Measurements from ENCODE around the gene AQP6.

The AQP6 gene, protein sequence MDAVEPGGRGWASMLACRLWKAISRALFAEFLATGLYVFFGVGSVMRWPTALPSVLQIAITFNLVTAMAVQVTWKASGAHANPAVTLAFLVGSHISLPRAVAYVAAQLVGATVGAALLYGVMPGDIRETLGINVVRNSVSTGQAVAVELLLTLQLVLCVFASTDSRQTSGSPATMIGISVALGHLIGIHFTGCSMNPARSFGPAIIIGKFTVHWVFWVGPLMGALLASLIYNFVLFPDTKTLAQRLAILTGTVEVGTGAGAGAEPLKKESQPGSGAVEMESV

DNA sequence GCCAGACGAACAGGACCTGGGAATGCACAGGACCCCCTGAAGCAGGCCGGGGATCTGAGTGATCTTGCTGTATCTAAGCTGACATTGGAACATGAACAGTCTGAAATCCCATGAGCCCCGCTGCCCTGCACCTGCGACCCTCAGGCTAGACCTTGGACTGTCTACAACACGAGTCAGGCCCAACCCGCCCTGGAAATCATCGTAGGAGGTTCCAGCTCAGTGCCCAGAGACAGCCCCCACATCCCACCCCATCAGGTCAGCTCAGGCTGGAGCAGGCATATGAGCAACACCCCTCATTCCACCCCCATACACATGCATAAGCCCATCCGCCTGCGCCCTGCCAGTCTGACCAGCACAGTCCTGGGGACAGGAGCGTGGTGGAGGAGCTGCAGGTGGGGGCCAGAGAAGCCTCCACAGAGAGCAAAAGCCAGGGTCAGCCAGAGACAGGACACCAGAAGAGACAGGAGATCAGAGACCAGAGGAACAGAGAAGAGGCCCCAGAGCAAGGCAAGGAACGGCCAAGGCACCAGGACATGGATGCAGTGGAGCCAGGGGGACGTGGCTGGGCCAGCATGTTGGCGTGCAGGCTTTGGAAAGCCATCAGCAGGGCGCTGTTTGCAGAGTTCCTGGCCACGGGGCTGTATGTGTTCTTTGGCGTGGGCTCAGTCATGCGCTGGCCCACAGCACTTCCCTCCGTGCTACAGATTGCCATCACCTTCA lies at the start of gene AQP6:
Gene AQP6, plus strand, starts transcription at position 307 of the 720 bp plus-strand sequence. Its CDS starts 227 bp downstream, at position 534.
- DNase-seq = no peak

DNA sequence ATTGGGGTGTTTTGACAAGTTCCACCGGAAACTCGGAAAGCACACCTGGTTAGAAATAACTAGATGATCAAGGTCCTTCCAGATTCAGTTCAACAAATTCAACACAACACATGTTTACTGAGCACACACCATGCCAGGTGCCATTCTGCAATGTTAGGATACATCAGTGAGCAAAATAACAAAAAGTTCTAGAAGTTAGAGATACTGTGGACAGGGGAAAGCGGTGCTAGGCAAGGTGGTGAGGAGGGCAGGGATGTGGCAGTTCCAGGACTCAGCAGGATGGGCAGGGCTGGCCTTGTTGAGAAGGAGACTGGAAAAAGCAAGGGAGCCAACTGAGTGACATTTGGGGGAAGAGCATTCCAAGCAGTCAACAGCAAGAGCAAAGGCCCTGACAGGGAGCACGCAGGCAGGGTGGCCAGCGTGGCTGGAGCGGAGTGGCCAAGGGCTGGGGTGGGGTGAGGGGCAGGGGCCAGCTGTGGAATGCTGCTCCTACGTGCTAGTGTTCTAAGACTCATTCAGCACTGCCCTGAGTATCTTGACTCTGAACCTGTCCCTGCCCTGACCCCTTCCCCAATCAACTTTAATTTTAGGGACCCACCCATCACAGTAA lies 49.6 kb upstream of the AQP6 start:
- DNase-seq = no peak

DNA sequence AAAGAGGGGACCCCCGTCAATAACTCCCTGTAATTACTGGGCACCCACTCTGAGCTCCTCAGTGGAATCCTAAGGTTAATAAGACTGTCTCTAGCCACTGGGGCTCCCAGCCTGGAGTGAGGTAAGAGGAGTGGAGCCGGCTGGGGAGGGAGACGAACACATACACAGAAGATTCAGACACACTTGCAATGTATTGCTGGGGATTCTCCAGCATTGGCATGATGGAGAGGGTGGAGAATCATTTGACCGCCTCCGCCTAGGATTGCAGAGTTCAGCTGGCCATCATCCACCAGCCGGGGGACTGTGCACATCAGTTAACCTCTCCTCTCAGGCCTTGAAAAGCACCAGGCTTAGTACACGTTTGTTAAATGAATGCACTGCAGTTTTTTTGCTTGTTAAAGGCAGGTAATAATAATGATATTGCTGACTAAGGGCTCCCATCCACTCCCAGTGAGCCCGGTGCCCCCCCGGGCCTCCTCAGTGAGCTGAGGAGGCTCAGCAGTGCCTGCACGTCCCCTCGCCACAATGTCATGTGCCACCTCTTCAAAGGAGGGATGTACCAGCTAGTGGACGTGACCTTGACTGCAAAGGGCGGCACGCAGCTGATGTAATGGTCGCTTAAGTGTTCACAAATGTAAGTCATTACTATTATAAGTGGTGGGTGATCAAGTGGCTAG lies 48.7 kb upstream of the AQP6 start:
- no peak for DNase-seq

DNA sequence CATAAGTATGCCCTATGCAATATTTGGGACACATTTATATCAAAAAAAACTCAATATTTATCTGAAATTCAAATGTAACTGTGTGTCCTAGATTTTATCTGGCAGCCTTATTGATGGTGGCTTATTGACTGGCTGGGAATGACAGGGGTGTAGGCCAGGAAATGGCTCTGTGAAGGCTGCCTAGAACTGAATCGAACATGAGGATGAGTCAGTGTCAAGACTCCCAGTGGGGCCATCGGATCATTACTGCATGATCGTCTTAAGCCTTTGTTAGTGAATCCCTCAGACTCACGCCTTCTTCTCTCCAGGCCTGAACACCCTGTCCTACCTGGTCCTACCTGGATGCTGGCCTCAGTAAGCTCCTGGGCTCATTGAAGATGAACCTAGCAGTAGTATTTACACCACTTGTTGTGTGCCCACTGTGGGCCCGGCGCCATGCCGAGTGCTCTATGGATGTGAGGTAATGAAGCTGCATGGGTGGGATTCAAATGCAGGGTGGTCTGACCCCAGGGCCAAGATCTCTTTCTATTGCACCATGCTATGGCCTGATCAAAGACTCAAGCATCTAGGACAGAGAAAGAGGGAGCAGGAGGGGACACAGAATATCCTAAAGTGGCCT lies 48.0 kb upstream of the AQP6 start:
- no peak for DNase-seq

DNA sequence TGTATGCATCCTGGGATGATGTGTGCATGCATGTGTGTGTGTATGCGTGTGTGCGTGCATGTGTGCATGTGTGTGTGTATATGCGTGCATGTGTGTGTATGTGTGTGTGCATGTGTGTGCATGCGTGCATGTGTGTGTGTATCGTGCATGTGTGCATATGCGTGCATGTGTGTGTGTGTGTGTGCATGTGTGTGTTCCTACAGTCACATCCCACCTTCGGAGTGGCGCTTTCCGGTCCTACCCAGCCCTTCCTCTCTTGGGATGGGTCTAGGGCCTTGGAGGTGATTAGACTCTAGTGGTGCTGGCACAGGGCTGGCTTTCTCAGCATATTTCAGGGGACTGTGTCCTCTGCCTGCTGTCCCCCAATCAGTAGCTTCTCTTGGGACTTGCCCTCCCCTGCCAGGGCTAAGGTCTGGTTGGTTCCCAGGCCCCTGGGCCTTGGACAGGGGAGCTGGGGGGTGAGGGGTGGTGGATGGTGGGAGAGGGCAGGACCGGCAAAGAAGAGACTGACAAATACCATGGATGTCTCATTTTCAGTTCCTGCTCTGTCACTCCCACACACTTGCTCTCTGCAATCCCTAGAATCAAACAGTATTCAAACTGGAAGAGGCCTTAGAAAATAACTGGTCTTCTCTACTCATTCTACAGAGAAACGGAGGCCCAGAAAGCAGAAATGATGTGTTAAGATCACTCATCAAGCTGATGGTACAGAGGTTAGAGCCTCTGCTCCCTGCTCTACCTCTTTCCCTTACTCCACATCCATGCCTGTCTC lies 47.1 kb upstream of the AQP6 start:
- no peak for DNase-seq

DNA sequence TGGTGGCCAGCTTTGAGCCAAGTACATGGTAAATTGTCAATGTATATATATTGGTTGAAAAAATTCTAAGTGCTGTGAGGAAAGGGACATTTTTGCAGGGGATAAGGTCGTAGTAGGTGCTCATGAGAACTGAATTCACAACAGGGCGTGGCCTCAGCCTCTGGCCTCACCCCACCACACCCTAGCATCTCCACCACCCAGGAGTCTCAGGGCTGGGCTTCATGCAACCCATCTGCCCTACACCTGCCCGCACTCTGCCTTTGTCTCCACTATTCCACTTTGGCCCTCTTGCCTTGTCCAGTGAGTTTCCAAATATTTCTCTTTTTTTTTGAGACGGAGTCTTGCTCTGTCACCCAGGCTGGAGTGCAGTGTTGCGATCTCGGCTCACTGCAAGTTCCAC lies 44.3 kb upstream of the AQP6 start:
- DNase-seq = no peak

DNA sequence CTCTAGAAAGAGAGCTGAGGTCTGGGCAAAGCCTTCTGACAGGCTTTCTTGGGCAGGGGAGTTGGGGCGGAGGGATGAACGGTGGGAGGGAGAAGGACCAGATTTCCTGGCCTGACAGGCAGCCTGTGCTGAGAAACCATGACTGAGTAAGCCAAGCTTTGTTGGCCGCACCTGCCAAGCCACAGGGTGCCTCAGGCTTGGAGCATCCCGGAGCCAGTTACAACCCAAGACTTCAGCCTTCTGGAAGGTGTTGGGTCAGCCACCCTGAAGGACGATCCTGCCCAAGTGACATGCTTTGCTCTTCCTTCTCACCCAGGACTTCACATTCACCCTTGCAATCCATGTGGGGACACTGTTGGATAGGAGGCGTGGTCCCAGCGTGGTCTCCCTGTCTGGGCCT lies 43.2 kb upstream of the AQP6 start:
- no peak for DNase-seq

DNA sequence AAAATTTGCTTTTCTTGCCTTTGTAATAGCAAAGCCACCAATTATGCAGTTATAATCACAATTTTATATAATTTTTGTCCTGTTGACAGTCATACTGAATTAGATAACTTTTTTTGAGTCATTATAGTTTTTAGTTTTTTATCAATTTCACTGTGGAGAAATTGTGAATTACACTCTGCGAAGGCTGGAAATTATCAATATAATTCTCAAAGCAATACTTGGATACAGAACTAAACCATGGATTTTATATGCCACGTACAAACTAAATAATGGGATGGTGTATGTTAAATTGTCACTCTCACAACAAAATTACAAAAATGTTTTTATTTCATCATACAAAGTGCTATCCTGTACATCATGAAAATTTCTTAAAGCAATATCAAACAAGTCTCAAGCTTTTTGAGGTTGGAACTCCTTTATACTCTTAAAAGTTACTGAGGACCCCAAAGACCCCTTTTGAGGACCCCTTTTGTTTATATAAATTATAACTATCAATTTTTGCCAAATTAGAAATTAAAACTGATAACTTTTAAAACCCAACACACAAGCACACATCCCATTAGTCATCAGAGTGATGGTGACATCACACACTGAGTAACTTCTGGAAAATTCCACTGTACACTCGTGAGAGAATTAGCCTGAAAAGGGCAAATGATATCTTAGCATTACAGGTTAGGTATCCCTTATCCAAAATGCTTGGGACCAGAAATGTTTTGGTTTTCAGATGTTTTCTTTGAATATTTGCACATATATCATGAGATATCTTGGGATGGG lies 42.0 kb upstream of the AQP6 start:
- DNase-seq = no peak

DNA sequence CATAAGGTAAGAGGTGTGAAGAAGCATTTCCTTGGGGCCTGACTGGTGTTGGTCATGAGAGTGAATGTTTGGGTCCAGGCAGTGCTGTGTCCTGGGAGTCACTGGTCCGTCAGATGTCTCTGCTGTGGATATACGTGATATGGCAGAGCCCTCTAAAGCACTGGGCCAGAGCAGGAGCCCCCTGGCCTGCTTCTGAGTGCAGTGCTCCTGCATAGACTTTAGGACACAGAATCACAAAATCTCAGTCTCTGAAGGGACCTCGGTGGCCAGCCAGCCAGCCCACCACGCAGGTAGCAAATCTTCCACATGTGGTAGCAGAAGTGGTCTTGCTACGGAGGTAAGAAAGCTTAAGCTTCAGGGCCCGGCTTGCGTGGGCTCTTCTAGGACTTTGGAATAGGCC lies 40.7 kb upstream of the AQP6 start:
- no peak for DNase-seq

DNA sequence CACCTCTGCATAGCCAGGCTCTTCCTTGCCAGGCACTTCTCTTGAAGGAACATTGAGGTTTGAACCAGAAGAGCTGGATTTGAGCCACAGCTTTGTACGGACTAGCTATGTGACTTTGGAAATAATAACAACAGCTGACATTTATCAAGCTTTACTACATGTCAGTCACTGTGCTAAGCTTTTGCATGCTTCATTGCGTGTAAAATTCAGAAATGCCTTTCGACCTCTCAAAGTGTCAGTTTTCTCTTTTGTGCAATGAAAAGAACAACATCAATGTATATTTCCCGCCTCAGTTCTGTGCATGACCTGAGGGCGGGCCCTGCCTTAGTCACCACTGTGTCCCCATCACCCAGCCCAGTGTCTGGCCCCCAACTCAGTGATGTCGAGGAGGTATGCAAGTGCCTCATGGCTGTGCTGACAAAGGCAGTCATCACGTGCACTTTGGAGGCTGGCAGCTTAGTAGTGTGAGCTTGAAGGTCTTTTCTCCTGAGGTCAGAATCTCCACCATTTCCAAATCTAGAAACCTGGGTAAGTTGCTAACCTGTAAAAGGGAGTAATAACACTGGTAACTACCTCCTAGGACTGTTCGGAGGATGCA lies 40.1 kb upstream of the AQP6 start:
- DNase-seq = no peak

DNA sequence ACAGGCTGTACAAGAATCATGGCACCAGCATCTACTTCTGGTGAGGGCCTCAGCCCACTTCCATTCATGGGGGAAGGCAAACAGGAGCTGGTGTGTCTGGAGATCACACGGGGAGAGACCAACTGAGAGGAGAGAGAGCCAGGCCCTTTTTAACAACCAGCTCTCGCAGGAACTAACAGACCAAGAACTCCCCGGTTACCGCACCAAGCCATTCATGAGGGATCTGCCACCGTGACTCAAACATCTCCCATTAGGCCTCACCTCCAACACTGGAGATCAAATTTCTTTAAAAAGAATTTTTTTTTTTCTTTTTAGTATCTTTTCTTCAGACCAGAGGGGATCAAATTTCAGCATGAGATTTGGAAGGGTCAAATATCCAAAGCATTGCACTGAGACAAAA lies 39.0 kb upstream of the AQP6 start:
- no peak for DNase-seq

DNA sequence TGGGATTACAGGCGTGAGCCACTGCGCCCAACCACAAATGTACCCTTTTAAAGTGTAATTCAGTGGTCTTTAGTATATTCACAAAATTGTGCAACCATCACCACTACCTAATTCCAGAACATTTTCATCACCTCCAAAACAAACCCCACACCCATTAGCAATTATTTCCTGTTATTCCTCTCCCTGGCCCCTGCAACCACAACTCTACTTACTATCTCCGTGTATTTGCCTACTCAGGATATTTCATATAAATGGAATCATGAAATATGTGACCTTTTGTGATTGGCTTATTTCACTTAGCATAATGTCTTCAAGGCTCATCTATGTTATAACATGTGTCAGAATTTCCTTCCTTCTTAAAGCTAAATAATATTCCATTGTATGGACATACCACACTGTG lies 38.2 kb upstream of the AQP6 start:
- no peak for DNase-seq

DNA sequence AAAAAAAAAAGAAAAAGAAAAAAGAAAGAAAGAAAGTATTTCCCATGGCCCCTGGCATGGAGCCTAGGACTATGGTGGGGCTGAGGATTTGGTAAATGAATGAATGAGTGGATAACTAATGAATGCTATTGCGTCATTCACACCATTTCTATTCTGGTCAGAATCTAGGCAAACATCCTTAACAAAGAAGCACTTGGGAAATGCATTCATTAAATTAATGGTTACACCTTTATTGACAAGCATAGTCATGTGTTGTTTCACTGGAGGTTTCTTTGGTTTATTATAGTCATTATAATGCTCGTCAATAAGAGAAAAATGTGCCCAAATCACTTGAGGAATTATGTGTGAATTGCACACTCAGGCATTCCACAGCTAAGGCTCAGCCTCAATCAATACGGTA lies 35.8 kb upstream of the AQP6 start:
- DNase-seq = no peak

DNA sequence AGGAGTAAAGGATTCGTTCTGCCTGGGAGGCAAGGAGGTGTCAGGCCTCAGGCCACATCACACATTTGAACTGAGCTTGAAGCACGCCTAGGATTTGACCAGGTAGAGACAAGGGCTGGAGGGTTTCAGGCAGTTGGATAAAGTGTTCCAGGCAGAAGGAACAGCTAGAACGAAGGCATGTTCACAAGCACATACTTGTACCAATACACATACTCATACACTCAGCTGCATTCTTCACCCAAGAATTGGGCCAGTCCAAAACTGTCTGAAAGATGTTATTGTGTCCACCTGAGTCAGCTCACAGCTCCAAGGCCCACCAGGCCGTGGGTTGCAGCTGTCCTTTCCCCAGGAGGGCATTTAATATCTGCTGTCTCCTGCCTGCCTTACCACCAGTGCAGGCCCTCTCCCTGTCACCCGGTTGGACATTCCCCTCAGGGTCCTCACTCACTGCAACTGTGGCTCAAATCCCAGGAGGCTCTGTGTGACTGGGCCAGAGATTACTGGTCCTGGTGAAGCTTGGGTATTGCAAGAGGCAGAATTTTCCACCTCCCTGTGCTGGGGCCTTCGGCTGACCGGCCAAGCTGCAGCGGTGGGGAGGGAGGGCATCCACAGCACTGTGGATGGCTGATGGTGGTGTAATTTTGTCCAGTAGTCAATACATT lies 35.0 kb upstream of the AQP6 start:
- DNase-seq = no peak

DNA sequence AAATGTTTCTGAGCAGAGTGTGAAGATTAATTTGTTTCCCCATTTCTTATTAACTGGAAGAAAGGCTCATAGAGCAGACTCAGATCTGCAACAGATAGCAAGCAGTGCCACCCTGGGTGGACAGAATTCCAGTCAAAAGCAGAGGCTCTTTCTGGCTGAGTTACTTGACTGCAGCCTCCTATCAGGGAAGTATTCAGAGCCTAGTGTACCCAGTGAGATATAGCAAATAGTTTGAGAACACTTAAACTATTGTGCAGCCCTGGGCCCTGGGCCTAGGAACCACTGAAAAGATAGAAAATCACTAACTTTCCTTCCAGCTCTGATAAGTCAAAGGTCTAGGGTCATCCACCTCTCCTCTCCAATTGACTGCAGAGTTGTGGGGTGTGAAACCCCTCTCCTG lies 33.4 kb upstream of the AQP6 start:
- no peak for DNase-seq

DNA sequence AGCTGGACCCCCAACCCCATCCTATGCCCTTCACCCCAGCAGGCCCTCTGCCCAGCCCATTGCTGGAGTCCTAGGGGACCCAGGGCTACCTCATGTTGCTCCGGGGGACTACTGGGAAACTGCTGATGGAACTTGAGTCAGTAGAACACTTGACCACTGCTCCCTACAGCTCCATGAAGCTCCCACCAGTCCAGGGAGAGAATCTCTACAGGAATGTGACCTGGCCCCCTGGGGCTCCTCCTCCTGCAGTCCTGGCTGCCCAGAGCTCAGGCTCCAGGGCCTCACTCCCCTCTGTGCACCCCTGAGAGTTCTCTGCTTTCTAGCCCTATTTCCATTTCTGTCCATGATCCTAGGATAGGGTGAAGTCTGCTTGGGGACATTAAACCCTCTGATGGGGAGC lies 33.0 kb upstream of the AQP6 start:
- no peak for DNase-seq

DNA sequence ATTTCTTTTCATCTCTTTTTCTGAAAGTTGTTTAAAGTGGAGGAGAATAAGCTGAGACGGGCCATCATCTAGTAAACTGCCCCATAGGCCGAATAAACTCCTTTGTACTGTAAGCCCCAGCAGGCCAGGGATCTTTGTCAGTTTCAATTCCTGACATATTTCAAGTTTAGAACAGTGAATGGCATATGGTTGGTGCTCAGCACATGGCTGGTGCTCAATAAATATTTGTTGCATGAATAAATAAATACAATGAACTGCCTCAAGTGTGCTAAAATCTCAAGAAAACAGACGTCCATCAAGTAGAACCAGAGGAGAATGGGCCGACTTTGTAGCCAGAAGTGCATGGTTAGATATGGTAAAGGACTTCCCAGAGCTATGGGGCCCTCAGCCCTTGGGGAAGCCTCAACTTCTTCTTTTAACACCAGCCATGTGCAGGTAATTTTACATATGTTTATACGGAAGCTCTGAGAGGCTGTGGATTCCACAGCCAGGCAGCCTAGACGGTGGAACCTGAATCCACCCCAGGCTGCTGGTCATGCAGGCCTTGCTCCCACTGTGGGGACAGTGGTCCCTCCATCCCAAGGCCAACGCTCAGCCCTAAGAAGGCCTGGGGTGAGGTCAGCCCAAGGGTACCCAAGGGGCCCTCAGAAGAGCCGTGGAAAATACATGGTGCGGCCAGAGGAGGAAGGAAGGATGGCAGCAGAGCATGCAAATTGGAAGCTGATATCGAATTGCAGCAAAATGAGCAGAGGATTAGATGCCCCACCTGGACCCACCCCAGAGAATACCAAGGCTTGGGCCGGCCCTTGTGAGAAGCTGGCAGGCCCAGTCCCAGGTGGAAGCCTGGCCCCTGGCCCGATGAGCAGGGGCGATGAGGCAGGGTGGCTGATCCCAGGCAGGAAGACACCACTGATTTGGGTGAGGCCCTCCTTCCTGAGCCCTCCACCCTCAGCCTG lies 30.9 kb upstream of the AQP6 start:
- no peak for DNase-seq

DNA sequence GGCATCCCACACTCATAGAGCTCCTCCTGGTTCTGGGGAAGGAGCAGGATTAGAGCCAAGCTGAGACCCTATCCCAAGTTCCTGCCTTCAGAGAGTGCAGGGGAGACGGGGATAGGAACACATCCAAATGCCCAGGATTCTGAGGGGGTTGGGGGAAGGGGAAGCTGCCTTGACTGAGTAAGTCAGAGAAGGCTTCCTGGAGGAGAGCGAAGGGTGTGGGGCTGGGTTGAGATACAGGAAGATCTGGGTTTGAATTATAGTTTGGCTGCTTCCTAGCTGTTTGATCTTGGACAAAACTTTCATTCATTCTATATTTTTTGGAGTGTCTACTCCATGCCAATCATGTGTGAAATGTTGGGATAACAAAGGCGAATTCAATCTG lies 30.2 kb upstream of the AQP6 start:
- DNase-seq = no peak

DNA sequence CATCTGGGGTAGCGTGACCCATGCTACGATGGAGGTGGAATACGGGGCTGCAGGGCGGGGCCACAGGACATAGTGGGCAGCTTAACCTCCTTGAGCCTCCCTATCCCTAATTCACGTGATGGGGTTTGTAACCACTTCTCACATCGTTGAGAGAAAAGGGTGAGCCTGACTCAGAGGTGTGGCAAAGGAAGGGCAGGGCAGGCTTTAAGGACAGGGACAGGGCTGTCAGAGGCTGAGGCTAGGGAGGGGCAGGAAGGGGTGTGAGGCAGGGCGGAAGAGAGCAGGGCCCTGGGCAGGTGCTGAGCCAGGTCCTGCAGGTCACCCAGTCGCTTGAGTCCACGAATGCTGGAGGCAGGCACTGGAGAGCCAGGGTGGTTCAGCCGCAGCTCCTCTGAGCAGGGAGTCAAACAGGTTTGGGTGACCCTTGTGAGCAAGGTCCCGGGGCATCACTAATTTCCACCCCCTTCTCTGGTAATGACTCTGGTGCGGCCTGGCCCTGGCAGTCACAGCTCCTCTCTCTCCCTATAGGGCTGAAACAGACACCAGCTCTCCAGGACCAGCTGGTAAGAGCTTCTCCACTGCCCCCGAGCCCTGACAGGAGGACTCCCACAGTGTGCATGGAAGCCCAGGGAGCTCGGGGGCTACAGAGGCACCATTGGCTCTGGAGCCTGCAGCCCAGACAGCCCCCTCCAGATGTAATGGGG lies 29.7 kb upstream of the AQP6 start:
- DNase-seq = no peak

Measured in activated T-cell treated with anti-CD3 and anti-CD28 coated beads for 4 hours (primary cell).